ENCODE measurements around the gene TMEM212.

Gene TMEM212

GRCh38 chr3:171803044-171803443 lies 40.1 kb upstream of the TMEM212 start:
- TF ChIP-seq, protein P1, sequence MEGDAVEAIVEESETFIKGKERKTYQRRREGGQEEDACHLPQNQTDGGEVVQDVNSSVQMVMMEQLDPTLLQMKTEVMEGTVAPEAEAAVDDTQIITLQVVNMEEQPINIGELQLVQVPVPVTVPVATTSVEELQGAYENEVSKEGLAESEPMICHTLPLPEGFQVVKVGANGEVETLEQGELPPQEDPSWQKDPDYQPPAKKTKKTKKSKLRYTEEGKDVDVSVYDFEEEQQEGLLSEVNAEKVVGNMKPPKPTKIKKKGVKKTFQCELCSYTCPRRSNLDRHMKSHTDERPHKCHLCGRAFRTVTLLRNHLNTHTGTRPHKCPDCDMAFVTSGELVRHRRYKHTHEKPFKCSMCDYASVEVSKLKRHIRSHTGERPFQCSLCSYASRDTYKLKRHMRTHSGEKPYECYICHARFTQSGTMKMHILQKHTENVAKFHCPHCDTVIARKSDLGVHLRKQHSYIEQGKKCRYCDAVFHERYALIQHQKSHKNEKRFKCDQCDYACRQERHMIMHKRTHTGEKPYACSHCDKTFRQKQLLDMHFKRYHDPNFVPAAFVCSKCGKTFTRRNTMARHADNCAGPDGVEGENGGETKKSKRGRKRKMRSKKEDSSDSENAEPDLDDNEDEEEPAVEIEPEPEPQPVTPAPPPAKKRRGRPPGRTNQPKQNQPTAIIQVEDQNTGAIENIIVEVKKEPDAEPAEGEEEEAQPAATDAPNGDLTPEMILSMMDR (IDR thresholded peaks at IDR 0.05; ENCODE audit: low read depth, low read length) = no peak
- no peak for DNase-seq (ENCODE audit: extremely low read depth, low read depth)

DNA sequence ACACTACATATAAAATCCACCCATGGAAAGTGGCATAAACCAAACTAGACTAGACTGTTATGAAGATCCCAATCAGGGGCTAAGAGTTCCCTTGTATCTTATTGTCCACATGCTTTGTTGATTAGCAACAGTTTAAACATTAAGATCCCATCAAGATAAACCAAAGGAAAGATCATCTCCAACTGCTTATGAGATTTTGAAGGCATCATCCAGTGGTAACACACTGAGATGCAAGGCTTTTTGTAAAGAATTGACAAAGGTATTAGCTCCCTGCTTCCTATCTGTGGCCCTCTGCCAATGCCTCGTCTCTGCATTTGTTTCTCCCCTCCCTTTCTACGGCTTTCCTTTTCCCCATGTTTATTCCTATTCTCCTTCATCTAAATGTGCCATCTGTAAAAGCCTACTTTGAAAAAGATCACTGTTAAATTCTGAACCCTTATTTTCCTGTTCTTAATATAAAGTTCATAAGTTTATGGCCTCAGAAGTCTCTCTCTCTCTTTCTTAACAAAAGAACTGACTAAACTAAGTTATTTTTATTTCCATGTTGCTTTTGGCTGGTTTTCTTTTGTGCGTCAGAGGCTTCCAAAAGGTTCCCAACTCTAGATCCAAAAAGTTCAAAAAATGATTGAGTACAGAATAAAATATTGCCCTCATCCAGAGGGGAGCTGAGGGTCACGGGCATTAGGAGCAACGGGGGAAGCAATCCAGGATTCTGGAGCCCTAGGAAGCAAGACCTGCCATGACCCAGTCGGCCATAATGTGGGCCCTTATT lies 38.3 kb upstream of the TMEM212 start:
- DNase-seq (ENCODE audit: extremely low read depth, low read depth) = no peak
- TF ChIP-seq, protein P1 (IDR thresholded peaks at IDR 0.05; ENCODE audit: low read depth, low read length) = no peak

DNA sequence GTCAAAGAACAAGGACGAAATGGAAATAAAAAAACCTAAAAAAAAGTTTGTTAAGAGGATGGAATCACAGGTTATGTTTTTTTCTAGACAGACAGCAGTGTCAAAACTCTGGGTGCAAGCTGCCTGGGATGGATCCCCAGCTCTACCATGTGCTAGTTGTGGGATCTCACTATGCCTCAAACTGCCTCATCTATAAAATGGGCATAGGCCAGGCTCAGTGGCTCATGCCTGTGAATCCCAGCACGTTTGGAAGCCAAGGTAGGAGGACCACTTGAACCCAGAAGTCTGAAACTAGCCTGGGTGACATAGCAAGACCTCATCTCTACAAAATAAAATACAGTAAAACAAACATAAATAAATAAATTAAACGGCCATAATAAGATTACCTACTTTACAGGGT lies 37.5 kb upstream of the TMEM212 start:
- TF ChIP-seq, protein P1 (IDR thresholded peaks at IDR 0.05; ENCODE audit: low read depth, low read length) = no peak
- no peak for DNase-seq (ENCODE audit: extremely low read depth, low read depth)

DNA sequence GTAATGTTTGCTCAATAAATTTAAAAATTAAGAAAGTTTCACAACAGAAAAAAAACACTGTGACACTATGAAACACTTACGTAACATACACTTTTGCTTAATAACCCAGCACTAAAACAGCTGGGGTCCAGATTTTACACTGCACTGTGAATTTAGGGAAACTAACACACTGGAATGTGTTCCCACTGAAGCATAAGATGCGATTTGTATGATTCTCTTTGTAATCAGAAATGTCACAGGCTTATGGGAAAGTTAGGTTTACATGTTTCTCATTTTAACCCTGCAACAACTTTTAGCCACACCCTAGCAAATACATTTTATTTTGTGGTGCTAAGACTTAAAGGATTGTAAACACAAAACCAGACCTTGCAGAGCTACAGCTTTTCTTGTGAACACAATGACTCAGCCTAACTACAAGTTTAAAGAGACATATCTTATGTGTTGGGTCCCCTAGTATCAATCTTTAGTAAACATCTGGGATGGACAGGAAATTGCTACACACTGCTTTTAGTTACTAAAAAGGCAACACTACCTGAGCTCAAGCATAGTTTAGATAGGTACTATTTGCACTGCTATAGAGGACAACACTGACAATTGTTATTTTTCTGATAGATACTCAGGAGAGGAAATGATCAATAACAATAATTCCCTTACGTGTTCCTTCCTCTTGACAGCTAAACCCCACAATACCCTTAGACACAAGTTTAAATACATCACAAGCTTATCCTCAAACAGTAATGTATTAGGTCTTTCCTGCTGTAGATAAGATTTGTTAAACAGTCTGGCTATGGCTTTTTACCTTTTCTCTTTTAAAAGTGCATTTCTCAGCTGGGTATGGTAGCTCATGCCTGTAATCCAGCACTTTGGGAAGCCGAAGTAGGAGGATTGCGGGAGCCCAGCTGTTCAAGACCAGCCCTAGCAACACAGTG lies 36.7 kb upstream of the TMEM212 start:
- peak; percentile 94 for DNase-seq (ENCODE audit: extremely low read depth, low read depth)
- TF ChIP-seq, protein P1 (IDR thresholded peaks at IDR 0.05; ENCODE audit: low read depth, low read length) = no peak

GRCh38 chr3:171807129-171807675 lies 35.9 kb upstream of the TMEM212 start:
- TF ChIP-seq, protein P1 (IDR thresholded peaks at IDR 0.05; ENCODE audit: low read depth, low read length) = no peak
- no peak for DNase-seq (ENCODE audit: extremely low read depth, low read depth)

DNA sequence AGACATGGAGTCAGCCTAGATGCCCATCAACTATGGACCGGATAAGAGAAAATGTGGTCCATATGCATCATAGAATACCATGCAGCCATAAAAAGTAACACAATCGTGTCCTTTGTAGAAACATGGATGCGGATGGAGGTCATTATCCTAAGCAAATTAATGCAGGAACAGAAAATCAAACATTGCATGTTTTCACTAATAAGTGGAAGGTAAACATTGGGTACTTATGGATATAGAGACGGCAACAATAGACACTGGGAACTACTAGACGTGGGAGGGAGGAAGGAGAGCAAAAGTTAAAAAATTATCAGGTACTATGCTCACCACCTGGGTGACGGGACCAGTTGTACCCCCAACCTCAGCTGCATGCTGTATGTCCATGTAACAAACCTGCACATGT lies 35.3 kb upstream of the TMEM212 start:
- no peak for DNase-seq (ENCODE audit: extremely low read depth, low read depth)
- TF ChIP-seq, protein P1 (IDR thresholded peaks at IDR 0.05; ENCODE audit: low read depth, low read length) = no peak

DNA sequence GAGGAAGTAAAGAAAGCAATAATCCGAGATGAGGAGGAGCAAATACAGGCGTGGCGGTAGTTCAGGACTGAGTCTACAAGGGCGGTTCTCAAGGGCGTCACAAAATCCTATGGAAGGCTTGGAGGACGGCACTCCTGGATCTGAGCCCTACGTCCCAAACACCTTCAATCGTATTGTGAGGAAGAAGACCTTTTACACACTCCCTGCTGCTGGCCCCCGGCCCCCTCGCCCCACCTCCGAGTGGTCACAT lies 33.6 kb upstream of the TMEM212 start:
- TF ChIP-seq, protein P1 (IDR thresholded peaks at IDR 0.05; ENCODE audit: low read depth, low read length) = no peak
- DNase-seq (ENCODE audit: extremely low read depth, low read depth) = no peak
